Raji (cell line): Measurements from ENCODE around the gene RGS6.

Experiments used
- POLR2A ChIP-seq: IDR thresholded peaks from 2 replicates; pipeline ENCODE4 v1.6.1; 2011; ENCODE audit warnings: low read depth, low read length, control low read depth; ENCODE audit not compliant: insufficient read depth

RGS6 gene

DNA sequence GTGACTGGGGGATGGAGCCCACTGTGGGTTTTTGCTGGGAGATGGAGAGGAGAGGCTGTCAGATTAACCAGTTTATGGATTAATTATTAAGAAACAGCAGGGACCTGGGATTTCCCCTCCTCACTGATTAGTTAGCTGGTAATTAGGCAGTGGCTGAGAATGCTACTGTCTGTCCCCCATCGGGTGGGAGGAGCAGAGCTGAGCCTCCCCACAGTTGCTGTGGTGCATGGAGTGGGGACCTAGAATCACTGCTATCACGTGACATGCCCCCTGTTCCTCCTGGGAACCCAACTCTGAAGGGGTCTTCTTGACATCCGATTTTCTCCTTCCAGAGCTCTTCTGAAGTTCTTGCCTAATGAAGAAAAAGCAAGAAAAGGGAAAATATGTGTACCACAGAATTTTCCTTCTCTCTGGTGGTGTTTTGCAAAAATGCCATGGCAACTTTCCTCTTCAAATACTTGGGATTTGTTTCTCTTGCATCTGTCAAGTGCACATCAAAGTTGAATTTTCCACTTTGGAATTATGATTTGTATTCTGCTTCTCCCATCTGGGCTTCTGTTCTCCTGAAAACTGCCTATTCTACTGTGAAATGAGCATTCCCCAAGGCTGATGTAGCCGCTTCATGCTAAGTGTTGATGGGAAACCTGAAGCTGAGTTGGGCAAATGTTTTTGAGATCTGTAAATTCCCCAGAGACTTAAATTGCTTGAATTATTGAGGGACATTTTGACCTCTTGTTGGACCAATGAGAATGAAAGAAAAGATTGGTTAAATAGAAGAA is 264.2 kb downstream of the RGS6 start:
- no peak for TF ChIP-seq POLR2A

DNA sequence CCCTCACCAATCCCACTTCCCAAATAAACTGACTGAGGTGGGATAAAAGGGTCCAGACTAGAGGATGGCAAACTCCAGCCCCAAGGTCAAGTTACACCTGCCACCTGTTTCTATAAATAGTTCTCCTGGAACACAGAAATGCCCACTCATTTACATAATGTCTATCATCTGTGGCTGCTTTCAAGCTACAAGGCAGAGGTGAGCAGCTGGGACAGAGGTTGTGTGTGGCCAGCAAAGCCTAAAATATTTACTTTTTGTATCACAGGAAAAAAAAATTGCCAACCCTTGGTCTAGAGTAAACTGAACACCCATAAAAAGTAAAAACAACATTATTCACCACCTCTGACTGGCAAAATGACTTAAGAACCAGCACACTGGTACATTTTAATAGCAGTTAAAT is 269.4 kb downstream of the RGS6 start:
- TF ChIP-seq POLR2A, result no peak

- TF ChIP-seq POLR2A, result no peak
Observed at GRCh38 chr14:72213424-72213823, 281.2 kb downstream of the RGS6 start.

GRCh38 chr14:72215080-72215479 is 282.9 kb downstream of the RGS6 start:
- no peak for TF ChIP-seq POLR2A

GRCh38 chr14:72217135-72217534 is 284.9 kb downstream of the RGS6 start:
- no peak for TF ChIP-seq POLR2A

- TF ChIP-seq POLR2A, result no peak
Observed at GRCh38 chr14:72222046-72222445, 289.8 kb downstream of the RGS6 start.

- TF ChIP-seq POLR2A, result no peak
Observed at GRCh38 chr14:72236629-72237028, 304.4 kb downstream of the RGS6 start.

DNA sequence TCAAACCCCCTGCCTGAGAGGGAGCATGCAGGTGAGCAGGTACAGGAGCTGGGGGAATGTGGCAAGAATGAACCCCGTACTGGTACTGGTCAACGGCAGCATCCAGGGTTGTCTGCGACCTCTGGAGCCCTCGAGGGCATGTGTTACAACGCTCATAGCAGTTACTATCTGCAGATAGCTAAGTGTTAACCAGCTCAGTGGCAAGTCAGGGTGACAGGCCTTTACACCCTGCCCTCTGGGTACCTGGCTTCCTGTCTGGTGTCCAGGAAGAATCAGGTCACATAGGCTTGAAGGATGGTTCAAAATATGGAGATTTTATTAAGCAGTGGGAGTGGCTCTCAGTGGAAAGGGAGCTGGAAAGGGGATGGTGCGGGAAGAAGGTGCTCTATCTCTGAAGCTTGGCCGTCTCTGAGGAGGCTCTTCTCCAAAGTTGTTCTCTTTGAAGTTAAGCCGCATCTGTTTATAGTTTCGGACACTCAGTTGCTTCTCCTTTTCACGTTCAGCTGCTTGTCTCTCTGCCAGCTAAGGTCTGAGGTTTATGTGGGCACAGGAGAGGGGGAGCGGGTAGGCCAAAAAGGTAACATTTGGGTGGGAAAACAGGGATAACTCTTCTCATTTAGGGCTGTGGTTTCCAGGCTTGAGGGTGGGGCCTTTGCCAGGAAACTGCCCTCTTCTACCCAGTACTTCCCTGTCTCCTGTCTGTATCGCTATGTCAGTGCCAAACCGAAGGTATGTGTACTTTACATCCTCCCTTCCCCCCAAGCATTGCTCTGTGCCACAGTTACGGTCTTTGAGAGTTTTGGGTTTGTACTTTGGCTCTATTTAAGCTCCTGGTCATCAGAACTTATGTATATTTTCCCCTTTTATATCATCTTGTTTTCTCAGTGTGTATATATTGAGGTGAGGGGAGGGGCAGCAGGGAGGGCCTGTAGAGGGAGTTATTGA is 305.8 kb downstream of the RGS6 start:
- TF ChIP-seq POLR2A, result no peak

DNA sequence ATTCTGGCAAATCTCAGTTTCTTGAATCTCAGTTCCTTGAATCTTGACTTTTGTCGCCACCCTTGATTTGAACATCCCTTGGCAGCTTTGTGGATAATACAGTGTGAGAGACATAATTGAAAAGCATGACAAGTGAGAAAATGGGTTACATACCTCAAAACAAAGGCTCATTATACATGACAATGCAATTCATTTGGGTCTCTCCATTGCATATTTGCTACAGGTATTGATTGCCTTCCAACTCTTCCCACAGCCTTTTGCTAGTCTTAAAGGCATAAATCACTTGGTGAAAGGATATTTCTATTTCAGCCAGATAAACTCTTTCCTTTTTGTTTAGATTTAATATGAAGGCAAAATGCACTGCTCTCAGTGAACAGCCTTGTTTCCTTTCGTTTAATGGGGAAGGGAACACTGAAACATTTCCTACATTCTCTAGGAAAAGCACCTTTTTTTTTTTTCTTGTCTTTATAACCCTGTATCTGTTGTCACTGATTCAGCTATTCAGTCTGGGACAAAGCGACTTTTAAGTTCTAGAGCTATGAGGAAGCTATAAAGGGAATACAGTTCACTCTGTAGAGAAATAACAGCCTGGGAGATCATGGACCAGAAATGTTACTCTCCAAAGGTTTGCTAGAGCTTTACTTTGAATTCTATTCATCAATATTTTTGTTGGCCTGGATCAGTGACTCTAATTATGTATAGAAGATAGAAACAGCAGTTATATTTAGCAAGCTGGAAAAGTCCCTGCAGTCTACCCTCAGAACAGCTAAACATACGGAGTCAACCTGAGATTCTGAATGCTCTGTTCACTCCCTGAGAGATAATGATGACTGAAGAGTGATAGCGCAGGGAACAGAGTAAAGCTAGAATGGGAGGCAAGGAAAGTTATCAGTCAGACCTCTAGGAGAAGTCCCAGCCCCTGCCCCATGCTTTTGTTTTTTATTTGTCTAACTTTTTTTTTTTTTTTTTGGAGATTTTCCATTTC is 311.4 kb downstream of the RGS6 start:
- TF ChIP-seq POLR2A, result no peak

DNA sequence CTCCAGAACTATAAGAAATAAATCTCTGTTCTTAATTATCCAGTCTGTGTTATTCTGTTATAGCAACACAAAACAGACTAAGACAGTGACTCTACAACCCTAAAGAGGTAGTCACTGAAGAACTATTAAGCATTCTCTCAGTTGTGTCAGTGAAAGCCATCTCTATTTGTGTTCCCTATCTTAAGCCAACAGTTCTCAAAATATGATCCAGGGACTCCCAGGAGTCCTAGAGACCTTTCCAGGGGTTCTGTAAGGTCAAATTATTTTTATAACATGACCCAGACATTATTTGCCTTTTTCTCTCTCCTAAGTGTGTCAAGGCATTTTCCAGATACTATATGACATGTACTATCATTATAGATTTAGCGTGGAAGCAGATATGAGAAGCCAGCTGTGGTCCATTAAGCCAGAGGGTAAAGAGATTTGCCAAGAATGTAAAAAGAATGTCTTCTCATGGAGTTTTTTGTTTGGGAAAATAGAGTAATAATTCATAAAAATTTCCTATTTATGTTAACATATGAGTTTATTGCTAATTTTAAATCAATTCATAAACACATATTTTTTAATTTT is 315.8 kb downstream of the RGS6 start:
- TF ChIP-seq POLR2A, result no peak

GRCh38 chr14:72253503-72253902 is 321.3 kb downstream of the RGS6 start:
- no peak for TF ChIP-seq POLR2A

DNA sequence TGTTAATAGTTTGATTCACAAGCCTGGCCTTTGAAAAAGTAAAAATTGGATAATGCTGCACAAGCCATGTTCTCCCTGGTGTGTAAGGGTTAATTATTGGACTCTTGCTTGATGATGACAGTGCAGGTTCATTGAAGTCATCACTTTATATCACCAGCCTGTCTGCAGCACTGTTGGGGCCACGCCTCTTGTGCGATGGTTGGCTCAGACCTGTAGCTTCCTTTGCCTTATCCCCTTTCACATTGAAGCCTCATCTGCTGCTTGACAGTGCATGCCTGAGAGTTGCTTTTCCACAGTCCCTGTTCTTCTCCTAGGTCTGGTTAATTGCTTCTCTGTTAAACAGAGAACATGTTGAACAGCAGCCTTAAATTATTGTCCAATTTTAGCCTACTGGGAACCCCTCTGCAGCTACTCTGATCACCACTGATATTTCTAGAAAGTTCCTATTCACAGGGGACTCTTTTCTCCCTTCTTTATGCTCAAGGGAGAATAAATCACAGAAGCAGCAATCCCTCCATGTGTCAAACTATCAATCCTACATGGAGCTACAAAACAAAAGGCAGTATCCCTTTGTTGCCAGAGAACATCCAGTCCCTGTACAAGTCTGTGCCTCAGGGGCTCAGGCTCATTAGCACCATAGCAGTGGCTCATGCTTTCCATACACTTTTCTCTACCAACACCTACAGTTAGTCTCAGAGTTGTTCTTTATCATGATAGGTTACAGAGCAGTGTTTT is 322.1 kb downstream of the RGS6 start:
- no peak for TF ChIP-seq POLR2A

DNA sequence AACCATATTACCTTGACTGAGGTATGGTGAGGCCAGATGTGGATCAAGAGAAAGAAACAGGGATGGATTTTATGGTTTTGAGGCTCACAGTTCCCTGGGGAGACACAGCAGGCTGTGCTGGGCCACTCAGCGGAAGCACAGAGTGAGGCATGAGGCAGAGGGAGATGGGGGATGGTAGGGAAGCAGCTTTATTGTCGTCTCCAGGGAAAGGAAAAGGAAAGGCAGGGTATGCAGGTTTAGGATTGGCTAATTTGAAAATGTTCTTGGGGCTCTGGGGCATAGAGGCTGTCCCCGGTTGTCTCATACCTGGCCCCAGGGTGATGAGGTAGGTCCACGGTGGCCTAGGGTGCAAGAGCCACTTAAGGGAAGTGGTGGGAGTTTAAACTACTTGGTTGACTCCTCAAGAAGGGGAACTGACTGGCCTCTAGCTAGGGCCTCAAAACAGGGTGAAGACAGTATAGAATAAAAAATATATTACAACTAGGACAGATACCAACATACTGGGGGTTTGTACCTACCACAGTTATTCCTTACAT is 322.8 kb downstream of the RGS6 start:
- no peak for TF ChIP-seq POLR2A

DNA sequence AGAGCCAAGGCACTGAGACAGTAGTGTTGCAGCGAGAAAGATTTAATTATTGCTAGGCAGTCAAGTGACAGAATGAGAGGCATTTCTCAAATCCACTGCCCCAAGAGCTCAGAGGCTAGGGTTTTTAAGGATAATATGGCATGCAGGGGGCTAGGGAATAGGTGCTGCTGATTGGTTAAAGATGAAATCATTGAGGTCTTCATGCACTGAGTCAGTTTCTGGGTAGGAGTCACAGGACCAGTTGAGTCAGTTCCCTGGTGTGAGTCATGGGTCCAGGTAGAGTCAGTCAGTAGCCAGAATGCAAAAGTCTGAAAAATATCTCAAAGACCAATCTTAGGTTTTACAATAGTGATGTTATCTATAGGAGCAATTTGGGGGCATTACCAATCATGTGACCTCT is 323.8 kb downstream of the RGS6 start:
- no peak for TF ChIP-seq POLR2A
